Breast epithelium (tissue), 3 donors: Measurements from ENCODE around the gene RIMS1.

ENCODE experiments used
- CTCF ChIP-seq, 3 donors: fragments of 450-650 bp; IDR thresholded peaks; one replicate each; pipeline ENCODE4 v1.5.1; 2016 to 2017; ENCODE audit warnings: antibody characterized with exemption in 3 of 3, mild to moderate bottlenecking in 3 of 3, moderate library complexity in 3 of 3
- POLR2A ChIP-seq: fragments of 450-650 bp; IDR thresholded peaks from one replicate; pipeline ENCODE4 v1.6.1; 2016; ENCODE audit warnings: antibody characterized with exemption, mild to moderate bottlenecking, moderate library complexity

- no peak for TF ChIP-seq CTCF (IDR thresholded peaks at IDR 0.05)
- no peak for TF ChIP-seq POLR2A
Measured at GRCh38 chr6:72262254-72262653, 375.9 kb downstream of the RIMS1 start.
